NCI-H2171 (cell line): ENCODE data around the gene ACHE.
"Not testable (repeated sequence)": the region's sequence is repeated elsewhere in the genome, so short reads cannot be mapped to it uniquely, and the experiment has no call there.

Experiments used
- DNase-seq: peaks from one replicate; lab custom pipeline; 2025; lab: John Stamatoyannopoulos, UW

ACHE gene

DNA sequence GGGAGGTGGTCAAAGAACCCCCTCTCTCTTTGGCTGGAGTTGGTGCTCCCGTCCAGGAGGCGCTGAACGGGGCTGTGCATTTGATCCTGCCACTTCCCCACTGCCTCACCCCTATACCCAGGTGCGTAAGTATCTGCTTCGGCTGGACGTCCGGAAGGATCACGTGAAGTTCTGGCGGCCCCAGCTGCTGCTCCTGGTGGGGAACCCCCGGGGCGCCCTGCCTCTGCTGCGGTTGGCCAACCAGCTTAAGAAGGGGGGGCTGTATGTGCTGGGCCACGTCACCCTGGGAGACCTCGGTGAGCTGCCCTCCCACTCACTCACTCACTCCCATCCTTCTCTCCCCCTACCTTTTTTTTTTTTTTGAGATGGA is 34.1 kb downstream of the ACHE start:
- DNase-seq: no peak

DNA sequence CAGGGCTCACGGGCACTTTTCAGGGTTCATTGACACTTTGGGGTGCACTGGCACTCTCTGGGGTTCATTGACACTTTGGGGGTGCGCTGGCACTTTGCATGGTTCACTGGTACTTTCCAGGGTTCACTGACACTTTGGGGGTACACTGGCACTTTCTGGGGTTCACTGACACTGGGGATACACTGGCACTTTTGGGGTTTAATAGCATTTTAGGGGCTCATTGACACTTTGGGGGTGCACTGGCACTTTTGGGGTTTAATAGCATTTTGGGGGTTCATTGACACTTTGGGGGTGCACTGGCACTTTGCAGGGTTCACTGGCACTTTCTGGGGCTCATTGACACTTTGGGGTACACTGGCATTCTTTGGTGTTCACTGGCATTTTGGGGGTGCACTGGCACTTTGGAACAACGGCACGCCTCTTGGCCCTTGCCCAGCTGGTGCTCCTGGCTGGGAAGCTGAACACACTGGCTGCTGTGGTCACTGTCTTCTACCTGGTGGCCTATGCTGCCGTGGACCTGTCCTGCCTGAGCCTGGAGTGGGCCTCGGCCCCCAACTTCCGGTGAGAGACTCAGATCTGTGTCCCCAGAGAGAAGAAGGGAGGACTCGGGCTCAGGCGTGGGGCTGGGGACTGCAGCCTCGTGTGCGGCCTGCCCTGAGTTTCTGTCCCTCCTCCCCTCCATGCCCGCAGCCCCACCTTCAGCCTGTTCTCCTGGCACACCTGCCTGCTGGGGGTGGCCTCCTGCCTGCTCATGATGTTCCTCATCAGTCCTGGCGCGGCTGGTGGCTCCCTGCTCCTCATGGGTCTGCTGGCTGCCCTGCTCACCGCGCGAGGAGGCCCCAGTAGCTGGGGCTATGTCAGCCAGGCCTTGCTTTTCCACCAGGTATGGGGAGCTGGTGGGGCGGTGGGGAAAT is 34.7 kb downstream of the ACHE start:
- DNase-seq: no peak

DNA sequence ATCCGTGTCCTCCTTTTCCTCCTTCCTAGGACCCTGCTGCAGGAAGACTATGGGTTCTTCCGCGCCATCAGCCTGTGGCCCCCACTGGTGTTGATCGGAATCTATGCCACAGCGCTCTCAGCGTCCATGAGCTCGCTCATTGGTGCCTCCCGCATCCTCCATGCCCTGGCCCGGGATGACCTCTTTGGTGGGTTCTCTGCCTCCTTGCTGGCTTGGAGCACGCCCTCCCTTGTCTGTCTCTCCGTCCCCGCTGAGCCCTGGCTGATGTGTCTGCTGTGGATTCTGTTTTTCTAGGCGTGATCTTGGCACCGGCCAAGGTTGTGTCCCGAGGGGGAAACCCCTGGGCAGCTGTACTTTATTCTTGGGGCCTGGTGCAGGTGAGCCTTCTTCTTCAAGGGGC is 35.8 kb downstream of the ACHE start:
- no peak for DNase-seq

DNA sequence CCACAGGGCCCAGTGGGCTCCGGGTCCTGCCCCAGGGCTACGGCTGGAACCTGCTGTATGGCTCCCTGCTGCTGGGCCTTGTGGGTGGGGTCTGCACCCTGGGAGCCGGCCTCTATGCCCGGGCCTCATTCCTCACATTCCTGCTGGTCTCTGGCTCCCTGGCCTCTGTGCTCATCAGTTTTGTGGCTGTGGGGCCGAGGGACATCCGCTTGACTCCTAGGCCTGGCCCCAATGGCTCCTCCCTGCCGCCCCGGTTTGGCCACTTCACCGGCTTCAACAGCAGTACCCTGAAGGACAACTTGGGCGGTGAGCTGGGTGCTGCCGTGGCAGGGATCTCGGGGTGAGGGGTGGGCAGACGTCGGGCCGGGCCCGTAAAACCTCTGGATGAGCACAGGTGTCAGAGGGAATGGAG is 38.8 kb downstream of the ACHE start:
- DNase-seq: no peak

DNA sequence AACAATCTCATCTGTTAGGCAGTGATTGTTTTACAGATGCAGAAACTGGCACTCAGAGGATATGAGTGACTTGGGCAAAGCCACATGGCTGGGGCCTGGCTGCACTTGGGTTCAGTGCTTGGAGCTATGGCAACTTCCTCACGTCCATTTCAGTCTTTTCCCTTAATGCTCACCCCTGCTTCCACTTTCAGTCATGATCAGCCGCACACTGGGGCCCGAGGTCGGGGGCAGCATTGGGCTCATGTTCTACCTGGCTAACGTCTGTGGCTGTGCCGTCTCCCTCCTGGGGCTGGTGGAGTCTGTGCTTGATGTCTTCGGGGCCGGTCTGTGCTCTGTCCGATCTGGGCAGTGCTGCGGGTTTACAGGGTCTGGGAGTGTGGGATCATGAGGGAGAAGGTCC is 40.2 kb downstream of the ACHE start:
- DNase-seq: no peak

DNA sequence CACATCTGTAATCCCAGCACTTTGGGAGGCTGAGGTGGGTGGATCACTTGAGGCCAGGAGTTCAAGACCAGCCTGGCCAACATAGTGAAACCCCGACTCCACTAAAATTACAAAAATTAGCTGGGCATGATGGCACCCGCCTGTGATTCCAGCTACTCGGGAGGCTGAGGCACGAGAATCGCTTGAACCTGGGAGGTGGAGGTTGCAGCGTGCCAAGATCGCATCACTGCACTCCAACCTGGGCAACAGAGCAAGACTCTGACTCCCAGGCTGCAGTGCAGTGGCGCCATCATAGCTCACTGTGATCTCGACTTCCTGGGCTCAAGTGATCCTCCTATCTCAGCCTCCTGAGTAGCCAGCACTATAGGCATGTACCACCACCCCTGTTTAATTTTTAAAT is 40.8 kb downstream of the ACHE start:
- not testable (repeated sequence) for DNase-seq

DNA sequence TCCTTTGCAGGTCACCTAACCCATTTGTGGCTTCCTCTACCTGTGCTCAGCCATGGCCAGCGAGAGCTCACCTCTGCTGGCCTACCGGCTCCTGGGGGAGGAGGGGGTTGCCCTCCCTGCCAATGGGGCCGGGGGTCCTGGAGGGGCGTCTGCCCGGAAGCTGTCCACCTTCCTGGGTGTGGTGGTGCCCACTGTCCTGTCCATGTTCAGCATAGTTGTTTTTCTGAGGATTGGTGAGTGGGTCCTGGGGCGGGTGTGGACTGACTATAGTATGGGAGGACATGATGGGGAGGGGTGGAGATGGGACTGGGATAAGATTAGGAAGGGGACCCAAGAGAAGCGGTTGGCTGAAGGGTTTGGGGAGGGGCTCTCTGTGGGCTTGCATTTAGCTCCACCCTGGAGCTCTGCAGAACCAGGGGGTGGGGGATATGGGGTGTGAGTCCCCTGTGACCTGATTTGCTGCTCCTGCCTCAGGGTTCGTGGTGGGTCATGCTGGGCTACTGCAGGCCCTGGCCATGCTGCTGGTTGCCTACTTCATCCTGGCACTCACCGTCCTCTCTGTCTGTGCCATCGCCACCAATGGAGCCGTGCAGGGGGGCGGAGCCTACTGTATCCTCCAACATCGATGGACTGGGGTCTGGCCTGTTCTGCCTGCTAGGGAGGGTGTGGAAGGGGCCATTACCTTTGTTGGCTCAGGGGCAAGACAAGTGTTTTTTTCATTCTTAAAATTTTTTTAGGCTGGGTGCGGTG is 41.4 kb downstream of the ACHE start:
- DNase-seq: no peak

DNA sequence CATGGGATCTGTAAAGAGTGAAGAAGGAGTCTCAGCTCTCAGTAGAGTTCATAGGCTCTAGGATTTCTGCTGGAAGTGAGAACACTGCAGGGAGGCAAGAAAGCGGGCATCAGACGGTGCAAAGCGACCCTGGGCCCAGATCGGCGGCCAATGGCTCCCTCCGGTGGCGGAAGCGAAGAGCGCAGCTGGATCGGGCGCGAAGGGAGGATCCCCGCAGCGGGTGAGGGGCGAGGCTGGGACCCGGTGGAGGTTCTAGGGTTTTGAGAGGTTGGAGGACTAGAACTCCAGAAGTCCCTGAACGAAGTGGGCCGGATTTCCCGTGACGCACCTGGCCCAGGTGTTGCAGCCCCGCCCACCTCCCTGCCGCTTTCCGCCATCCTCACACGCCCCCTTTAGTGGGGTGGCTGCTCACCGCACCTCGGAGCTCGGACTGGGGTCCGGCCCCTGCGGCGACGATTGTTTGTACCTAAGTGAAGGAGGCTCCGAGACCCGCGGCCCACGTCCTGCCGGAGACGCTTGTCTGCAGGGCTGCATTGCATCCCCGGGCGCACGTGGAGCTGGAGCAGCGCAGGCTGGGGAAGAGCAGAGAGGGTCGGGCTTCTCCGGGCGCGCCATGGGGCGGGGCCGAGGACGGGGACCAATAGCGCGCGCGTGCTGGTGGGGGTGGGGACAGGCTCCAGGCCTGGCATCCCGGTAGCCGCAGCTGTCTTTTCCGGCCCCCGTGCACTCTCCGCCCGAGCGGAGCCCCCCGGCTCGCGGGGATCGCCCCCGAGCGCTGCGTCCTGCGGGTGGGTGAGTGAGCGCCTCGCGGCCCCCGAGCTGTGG is 43.4 kb downstream of the ACHE start, which contains the start of gene SLC12A9:
TSS of gene SLC12A9 (plus strand) at position 666 of the 825 bp plus-strand sequence. CDS start 1,485 bp downstream, outside the sequence.
- DNase-seq: peak; percentile 88

DNA sequence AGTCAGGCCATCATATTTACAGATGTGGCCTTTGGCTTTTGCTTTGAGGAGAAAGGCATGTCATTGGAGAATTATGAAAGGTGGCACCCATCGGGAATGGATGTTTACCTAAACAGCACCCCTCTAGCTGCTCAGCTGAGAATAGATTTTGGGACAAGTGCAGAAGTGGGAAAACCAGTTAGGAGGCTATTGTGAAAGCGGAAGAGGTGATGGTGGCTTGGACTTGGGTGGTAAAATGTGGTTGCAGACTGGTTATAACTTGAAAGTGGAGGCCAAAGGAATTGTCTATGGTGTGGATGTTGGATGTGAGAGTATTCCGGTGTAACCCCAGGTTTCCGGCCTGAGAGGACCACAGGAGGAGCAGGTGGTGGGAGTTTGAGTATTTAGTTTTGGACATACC is 48.3 kb downstream of the ACHE start:
- no peak for DNase-seq

DNA sequence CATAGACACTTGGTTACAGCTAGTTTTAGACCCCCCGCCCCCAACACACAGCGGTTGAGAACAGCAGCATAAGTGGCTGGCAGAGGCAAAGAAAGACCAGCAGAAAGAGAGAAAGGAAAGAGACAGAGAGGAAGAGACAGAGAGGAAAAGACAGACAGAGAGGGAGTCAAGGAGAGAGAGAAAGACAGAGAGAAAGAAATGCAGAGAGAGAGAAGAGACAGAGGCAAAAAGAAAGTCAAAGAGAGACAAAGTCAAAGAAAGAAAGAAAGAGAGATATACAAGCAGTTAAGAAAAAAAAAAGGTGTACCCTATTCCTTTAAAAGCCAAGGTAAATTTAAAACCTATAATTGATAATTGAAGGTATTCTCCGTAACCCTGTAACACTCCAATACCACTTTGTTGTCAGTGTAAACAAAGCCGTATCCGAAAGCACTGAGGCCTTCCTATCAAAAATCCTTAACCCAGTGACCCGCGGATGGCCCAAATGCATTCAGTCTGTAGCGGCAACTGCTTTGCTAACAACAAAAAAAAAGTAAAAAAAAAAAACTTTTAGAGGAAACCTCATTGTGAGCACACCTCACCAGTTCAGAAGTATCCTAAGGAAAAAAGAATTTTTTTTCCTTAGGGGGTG is 55.1 kb downstream of the ACHE start:
- no peak for DNase-seq
